H1 (cell line): ENCODE data around the gene ANAPC16.

ENCODE experiments used
- EZH2 ChIP-seq: fragments of 200-600 bp; sonication (generic); IDR thresholded peaks from 2 replicates; pipeline ENCODE4 v1.7.1; 2012; ENCODE audit warnings: low read depth, mild to moderate bottlenecking, moderate library complexity, low read length, inconsistent platforms; ENCODE audit not compliant: severe bottlenecking
- GTF2F1 ChIP-seq: IDR thresholded peaks from 2 replicates; pipeline ENCODE4 v1.6.1; 2012; ENCODE audit warnings: low read depth, low read length, improper control_type of control experiment, borderline replicate concordance
- POLR2A ChIP-seq, 2 experiments: IDR thresholded peaks; 1 replicate in 1 of 2; 2 replicates in 1 of 2; pipeline ENCODE4 v1.6.1; 2011; ENCODE audit warnings: low read depth in 2 of 2, low read length in 2 of 2, mild to moderate bottlenecking in 2 of 2; ENCODE audit errors: control extremely low read depth in 1 of 2
- TF ChIP-seq, protein P1 (sequence below), 3 experiments: IDR thresholded peaks; 1 replicate in 2 of 3; 2 replicates in 1 of 3; pipeline versions ENCODE4 v1.5.1 to v1.6.1; 2011; ENCODE audit warnings: low read length in 3 of 3, mild to moderate bottlenecking in 3 of 3, inconsistent platforms in 2 of 3, low read depth in 1 of 3, moderate library complexity in 1 of 3; ENCODE audit not compliant: insufficient read depth in 1 of 3; ENCODE audit errors: control extremely low read depth in 1 of 3

DNA sequence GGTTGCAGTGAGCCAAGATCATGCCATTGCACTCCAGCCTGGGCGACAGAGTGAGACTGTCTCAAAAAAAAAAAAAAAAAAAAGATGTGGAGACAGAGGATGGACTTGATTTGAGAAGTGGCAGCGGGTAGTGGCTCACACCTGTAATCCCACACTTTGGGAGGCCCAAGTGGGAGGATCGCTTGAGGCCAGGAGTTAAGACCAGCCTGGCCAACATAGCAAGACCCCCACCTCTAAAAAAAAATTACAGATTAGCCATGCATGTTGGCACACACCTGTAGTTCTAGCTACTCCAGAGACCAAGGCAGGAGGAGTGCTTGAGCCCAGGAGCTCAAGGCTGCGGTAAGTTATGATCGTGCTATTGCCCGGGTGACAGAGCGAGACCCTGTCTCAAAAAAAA lies 24.6 kb downstream of the ANAPC16 start:
- TF ChIP-seq POLR2A (IDR thresholded peaks at IDR 0.05; ENCODE audit: control extremely low read depth in 1 of 2, low read depth in 2 of 2, low read length in 2 of 2) (no peak), GTF2F1 (no peak), EZH2 (no peak)
- TF ChIP-seq, protein P1, sequence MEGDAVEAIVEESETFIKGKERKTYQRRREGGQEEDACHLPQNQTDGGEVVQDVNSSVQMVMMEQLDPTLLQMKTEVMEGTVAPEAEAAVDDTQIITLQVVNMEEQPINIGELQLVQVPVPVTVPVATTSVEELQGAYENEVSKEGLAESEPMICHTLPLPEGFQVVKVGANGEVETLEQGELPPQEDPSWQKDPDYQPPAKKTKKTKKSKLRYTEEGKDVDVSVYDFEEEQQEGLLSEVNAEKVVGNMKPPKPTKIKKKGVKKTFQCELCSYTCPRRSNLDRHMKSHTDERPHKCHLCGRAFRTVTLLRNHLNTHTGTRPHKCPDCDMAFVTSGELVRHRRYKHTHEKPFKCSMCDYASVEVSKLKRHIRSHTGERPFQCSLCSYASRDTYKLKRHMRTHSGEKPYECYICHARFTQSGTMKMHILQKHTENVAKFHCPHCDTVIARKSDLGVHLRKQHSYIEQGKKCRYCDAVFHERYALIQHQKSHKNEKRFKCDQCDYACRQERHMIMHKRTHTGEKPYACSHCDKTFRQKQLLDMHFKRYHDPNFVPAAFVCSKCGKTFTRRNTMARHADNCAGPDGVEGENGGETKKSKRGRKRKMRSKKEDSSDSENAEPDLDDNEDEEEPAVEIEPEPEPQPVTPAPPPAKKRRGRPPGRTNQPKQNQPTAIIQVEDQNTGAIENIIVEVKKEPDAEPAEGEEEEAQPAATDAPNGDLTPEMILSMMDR (IDR thresholded peaks at IDR 0.05; ENCODE audit: control extremely low read depth in 1 of 3, insufficient read depth in 1 of 3, low read depth in 1 of 3, low read length in 3 of 3), result no peak
